HG03103 (cell line): Measurements from ENCODE around the gene KCNE3.
"Not testable (repeated sequence)": the region's sequence is repeated elsewhere in the genome, so short reads cannot be mapped to it uniquely, and the experiment has no call there.

ENCODE experiments used
- ATAC-seq: cut with Tn5 transposase; IDR thresholded peaks from one replicate; pipeline ENCODE4 v1.9.1; 2021; ENCODE audit warnings: low read depth; ENCODE audit not compliant: unreplicated experiment

KCNE3 gene

DNA sequence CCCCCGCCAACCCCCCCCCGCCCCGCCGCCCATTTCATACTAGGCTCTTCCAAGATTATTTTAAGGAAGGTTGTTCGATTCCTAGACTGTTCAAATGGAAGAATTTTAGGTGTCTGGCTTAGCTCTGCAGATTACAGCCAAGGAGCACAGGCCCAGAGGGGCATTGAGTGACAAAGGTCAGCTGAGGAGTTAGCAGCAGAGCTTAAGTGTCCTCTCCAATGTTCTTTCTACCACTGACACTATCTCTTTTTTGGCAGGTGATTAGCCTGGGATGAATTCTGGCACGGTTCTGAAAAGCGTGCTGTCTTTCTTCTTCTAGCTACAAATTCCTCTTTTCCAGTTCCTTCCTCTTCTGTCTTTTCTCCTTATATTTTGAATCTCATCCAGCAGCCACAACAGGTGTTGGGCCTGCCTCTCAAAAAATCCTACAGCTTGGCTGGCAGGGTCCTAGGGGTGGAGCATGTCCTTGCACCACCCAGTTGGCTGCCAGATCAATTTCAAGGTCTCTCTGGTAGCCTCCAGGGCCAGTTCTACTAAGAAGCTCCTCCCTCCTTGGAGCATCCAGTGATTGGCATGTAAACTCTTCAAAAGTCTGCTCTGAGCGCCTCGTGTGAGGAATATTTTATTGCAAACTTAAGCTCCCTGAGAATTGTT, 23.0 kb downstream of the KCNE3 start:
- no peak for ATAC-seq

GRCh38 chr11:74443071-74443864, 24.1 kb downstream of the KCNE3 start:
- ATAC-seq = no peak

DNA sequence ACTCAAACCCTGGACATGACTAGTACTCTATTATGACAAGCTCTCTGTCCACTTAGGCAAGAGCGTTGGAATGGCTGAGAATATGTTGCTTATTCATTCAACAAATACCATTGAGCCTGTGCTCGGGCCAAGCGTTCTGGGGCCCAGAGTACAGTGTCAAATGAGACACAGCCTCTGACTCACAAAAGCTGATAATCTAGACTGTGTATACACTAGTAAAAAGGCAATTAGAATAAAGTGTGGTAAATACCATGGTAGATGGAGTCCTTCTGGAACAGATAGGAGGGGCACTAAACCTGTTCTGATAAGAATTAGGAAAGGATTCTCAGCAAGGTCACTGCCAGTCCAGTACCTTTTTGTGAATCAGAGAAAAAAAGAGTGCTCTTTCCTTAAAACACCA, 24.7 kb downstream of the KCNE3 start:
- ATAC-seq = no peak

- no peak for ATAC-seq
Observed at GRCh38 chr11:74438681-74439080, 28.7 kb downstream of the KCNE3 start.

DNA sequence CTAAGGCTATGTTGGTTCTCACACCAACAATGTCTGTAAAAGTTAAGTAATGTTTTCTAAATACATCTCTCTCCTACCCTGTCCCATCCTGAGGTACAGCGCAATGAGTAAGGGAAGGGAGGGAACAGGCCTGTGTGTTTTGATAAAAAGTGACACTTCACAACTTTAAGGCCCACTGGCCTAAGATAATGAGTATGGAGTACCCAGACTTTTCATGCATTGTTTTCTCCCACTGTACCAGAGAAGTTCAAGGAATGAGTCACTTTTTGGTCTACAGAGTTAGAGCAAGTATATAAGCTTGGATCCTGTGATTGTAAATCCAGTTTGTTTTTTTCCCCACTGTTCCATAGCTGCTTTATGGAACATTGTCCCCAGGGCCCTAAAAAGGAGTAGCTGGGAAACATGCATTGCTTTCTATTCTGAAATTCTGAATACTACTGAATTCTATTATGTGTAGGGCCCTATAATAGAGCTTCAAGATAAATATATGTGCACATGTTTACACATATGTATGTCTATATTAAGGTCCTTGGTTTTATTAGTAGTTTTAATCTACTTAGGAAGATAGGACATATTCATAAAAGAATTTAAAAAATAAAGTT, 29.8 kb downstream of the KCNE3 start:
- no peak for ATAC-seq

DNA sequence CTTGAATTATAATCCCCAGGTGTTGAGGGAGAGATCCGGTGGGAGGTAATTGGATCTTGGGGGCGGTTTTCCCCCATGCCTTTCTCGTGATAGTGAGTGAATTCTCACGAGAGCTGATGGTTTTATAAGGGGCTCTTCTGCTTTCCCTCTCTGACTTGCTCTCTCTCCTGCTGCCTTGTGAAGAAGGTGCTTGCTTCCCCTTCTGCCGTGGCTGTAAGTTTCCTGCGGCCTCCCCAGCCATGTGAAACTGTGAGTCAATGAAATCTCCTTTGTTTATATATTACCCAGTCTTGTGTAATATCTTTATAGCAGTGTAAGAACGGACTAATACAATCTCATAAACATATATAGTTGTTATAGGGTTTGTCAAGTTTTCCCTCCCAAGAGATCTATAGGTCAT, 32.8 kb downstream of the KCNE3 start:
- no peak for ATAC-seq

- no peak for ATAC-seq
Observed at GRCh38 chr11:74429205-74429604, 38.1 kb downstream of the KCNE3 start.

DNA sequence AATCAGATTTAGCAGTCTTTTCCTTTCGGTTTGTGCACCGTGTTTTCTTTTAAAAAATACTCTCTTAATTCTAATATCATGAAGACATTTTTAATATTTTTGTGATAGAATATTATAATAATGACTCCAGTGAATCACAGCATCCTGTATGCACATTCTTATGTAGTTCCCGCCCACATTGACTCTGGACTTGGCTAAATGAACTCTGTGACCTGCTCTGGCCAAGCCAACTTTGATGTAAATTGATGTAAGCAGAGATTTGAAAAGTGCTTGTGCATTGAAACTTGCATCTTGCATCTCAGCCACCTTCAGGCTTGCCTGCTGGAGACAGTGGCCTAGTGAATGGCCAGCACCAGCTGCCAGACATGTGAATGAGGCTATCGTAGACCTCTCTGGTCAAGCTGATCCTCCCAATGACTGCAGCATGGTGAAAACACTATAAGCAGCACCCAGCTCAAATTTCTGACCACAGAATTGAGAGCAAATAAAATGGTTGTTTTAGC, 39.9 kb downstream of the KCNE3 start:
- no peak for ATAC-seq

GRCh38 chr11:74425100-74425499, 42.2 kb downstream of the KCNE3 start:
- ATAC-seq = no peak

GRCh38 chr11:74418509-74418895, 48.8 kb downstream of the KCNE3 start:
- ATAC-seq = no peak

DNA sequence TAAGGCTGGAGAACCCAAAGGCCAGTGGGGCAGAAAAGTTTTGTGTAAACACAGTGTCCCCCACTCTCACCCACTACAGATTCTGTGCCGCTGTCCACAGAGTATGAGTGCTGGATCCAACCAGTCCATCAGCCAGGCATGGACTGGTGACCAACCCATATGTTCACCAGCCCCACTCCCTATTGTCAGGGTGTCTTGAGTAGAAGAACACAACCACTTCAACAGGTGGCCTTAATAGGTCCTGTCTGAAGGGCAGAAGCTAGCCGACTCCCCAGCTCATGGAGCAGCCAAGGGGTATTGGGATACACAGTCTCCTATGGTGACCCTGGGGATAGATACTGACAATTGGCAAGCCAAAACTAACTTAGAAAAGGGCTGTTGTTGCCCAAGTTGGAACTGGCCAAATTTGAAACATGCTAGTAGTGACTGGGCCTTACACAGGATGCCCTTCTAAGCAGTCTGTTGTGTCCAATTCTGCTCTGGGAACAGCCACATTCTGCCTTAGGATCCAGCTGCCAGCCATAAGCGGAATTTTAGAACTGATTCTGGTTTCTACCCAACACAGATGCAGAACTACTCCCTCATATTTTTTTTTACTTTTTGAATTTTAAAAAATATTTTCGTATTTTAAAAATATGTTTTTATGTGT, 49.4 kb downstream of the KCNE3 start:
- ATAC-seq = no peak

DNA sequence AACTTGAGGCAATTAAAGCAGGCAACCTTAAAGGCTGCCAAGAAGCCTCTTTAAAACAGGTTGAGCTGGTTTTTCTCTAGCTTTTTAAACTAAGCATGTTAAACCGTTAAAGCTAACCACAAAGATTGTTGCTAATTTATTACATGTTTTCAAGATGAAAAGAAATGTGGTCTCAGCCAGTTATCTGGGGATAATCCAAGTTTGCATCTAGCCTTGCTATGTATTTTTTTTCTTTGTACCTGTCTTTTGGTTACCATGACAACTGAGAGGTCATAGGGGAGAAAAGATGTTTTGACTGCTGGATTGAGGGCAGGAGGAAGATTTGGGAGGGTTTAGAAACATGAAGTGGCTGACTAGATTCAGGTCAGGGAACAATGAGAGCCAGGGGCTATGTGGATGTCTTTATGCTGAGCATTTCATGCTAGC, 50.0 kb downstream of the KCNE3 start:
- no peak for ATAC-seq

- not testable (repeated sequence) for ATAC-seq
Observed at GRCh38 chr11:74416974-74417373, 50.4 kb downstream of the KCNE3 start.

- ATAC-seq = no peak
Observed at GRCh38 chr11:74412733-74413359, 54.5 kb downstream of the KCNE3 start.

DNA sequence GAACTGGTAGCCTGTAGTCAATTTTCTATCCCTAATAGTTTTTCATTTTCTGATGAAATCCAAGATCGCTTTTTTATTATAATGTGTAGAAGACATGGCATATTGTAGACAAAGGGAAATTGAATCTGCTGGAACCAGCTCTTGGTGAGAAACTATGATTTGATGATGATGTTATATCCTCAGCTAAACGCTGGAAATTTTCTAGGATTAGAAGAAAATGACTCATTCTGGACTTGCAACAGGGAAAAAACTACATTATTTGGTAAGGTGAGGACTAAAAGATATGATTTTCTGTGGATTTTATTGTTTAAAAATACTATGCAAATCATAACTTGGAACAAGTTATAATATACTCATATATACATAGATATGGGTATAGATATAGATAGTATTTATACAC, 55.0 kb downstream of the KCNE3 start:
- ATAC-seq = no peak

DNA sequence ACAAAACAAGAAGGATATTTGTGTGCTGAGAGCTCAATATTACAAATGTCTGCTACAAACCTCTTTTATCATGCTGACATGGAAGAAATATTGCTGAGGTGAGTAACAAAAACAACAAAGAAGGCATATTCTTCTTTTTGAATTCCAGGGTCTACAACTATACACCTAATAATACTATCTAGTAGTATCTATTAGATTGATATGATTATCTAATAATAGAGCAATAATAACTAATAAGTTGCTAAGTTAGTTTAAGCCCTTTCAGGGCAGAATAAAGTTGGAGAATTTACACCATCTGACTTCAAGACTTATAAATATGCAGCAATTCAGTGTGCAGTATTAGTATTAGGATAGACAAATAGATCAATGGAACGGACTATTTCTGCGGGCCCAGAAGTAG, 57.7 kb downstream of the KCNE3 start:
- no peak for ATAC-seq
